PC-3 (cell line): ENCODE results near the gene ZNF281. TPM values are rescaled to one million over a fixed set of nuclear protein-coding genes. Genes with fewer than 3 reads are reported as not detected.

Experiments
- ATAC-seq: fragments of 200-7000 bp; cut with Tn5 transposase; 2 replicates; pipeline ENCODE4 v1.9.1; 2020; ENCODE audit warnings: mild to moderate bottlenecking, moderate library complexity
- BruUV-seq: library from RNA; stranded (reverse); fragments of 400-500 nt; replicated peaks from 2 replicates; lab custom pipeline; 2021; lab: Mats Ljungman, UMichigan
- CTCF ChIA-PET: fragments of 300-600 bp; sonication (Branson Sonifier 250); formaldehyde crosslinking; loops from one replicate; lab custom pipeline; 2022; ENCODE audit warnings: antibody characterized with exemption; lab: Charles Lee
- POLR2A ChIA-PET: fragments of 300-600 bp; sonication (Branson Sonifier 250); formaldehyde crosslinking; loops from one replicate; lab custom pipeline; 2022; ENCODE audit warnings: antibody characterized with exemption; ENCODE audit not compliant: unreplicated experiment; lab: Charles Lee
- DNase-seq: peaks from one replicate; pipeline ENCODE4 v3.0.0-alpha.2; 2015
- H2AFZ ChIP-seq: fragments of 300-600 bp; sonication (generic); 2 replicates; pipeline ENCODE4 v1.6.0; 2016; ENCODE audit warnings: antibody characterized with exemption, low read length
- H3F3A ChIP-seq: fragments of 300-600 bp; sonication (generic); one replicate; pipeline ENCODE4 v1.6.0; 2017; ENCODE audit warnings: antibody characterized with exemption, low read length, control low read depth, mild to moderate bottlenecking; ENCODE audit not compliant: unreplicated experiment
- H3K27ac ChIP-seq: fragments of 300-600 bp; sonication (generic); 2 replicates; pipeline ENCODE4 v1.5.1; 2016; ENCODE audit warnings: mild to moderate bottlenecking, low read length
- H3K27me3 ChIP-seq: fragments of 300-600 bp; sonication (generic); 2 replicates; pipeline ENCODE4 v1.6.1; 2016; ENCODE audit warnings: low read length, mixed read lengths
- H3K36me3 ChIP-seq: fragments of 300-600 bp; sonication (generic); 2 replicates; pipeline ENCODE4 v1.6.1; 2016; ENCODE audit warnings: low read depth, mixed run types, low read length, mixed read lengths
- H3K4me1 ChIP-seq: fragments of 300-600 bp; sonication (generic); 2 replicates; pipeline ENCODE4 v1.5.1; 2016; ENCODE audit warnings: low read length; ENCODE audit not compliant: insufficient read depth
- H3K4me2 ChIP-seq: fragments of 300-600 bp; sonication (generic); 2 replicates; pipeline ENCODE4 v1.6.0; 2016; ENCODE audit warnings: low read length
- H3K4me3 ChIP-seq: fragments of 300-600 bp; sonication (generic); 2 replicates; pipeline ENCODE4 v1.5.1; 2016; ENCODE audit warnings: mild to moderate bottlenecking, low read length, mixed read lengths
- H3K79me2 ChIP-seq: fragments of 300-600 bp; sonication (generic); 2 replicates; pipeline ENCODE4 v1.6.1; 2017; ENCODE audit warnings: low read length, mixed read lengths
- H3K9ac ChIP-seq: fragments of 300-600 bp; sonication (generic); 2 replicates; pipeline ENCODE4 v1.6.0; 2016; ENCODE audit warnings: mild to moderate bottlenecking, low read length
- H3K9me2 ChIP-seq: fragments of 300-600 bp; sonication (generic); replicated peaks from 2 replicates; pipeline ENCODE4 v1.6.1; 2016; ENCODE audit warnings: mixed run types, low read length, mixed read lengths
- H3K9me3 ChIP-seq: fragments of 300-600 bp; sonication (generic); 2 replicates; pipeline ENCODE4 v1.6.1; 2016; ENCODE audit warnings: low read length, mixed read lengths
- H4K20me1 ChIP-seq: fragments of 300-600 bp; sonication (generic); 2 replicates; pipeline ENCODE4 v1.6.1; 2016; ENCODE audit warnings: low read length, mixed read lengths
- EZH2 ChIP-seq: fragments of 300-600 bp; sonication (generic); IDR thresholded peaks from one replicate; pipeline ENCODE4 v1.6.1; 2017; ENCODE audit warnings: antibody characterized with exemption, mild to moderate bottlenecking, low read length; ENCODE audit not compliant: unreplicated experiment
- EZH2phosphoT487 ChIP-seq: fragments of 300-600 bp; sonication (generic); IDR thresholded peaks from 2 replicates; pipeline ENCODE4 v1.6.1; 2018; ENCODE audit warnings: mild to moderate bottlenecking, antibody characterized with exemption, low read length, borderline replicate concordance
- intact Hi-C: fragments of 100-400 bp; cut with micrococcal nuclease; formaldehyde crosslinking; loops from 2 replicates; pipeline ENCODE4 v1.9.0; 2023
- total RNA-seq: library from RNA; depleted of rRNA; stranded (reverse); fragments of >200 nt; gene quantifications from 2 replicates; pipeline ENCODE4 v1.2.3, GENCODE V29; 2014
- TF ChIP-seq, protein P1 (sequence below): fragments of 300-600 bp; sonication (generic); conservative IDR thresholded peaks from 2 replicates; pipeline ENCODE4 v1.5.1; 2017; ENCODE audit warnings: antibody characterized with exemption, low read depth, mild to moderate bottlenecking, low read length

Gene ZNF281
- total RNA-seq, 1 experiment from 2014 or later = 26.6 TPM

GRCh38 chr1:200373811-200374231 is 36.0 kb downstream of the ZNF281 start:
- no peaks in the 10 kb centered on the region for H4K20me1 ChIP-seq
- intact Hi-C loops = no loop called here
- no peaks in the 10 kb centered on the region for H3K27me3 ChIP-seq
- TF ChIP-seq EZH2phosphoT487 (no peak), EZH2 (no peak)
- TF ChIP-seq, protein P1, sequence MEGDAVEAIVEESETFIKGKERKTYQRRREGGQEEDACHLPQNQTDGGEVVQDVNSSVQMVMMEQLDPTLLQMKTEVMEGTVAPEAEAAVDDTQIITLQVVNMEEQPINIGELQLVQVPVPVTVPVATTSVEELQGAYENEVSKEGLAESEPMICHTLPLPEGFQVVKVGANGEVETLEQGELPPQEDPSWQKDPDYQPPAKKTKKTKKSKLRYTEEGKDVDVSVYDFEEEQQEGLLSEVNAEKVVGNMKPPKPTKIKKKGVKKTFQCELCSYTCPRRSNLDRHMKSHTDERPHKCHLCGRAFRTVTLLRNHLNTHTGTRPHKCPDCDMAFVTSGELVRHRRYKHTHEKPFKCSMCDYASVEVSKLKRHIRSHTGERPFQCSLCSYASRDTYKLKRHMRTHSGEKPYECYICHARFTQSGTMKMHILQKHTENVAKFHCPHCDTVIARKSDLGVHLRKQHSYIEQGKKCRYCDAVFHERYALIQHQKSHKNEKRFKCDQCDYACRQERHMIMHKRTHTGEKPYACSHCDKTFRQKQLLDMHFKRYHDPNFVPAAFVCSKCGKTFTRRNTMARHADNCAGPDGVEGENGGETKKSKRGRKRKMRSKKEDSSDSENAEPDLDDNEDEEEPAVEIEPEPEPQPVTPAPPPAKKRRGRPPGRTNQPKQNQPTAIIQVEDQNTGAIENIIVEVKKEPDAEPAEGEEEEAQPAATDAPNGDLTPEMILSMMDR = no peak
- no peak overlapping the region for H3K27ac ChIP-seq
- H3K4me2 ChIP-seq = no peak overlapping the region
- H3K9me2 ChIP-seq = no peaks in the 10 kb centered on the region
- no TSS peak for BruUV-seq
- peaks cover 8% of the 10 kb centered on the region for H3F3A ChIP-seq
- no peaks in the 10 kb centered on the region for H3K79me2 ChIP-seq
- H3K9ac ChIP-seq = no peak overlapping the region
- H3K36me3 ChIP-seq = no peaks in the 10 kb centered on the region
- no peaks in the 10 kb centered on the region for H3K9me3 ChIP-seq
- H2AFZ ChIP-seq = no peak overlapping the region
- CTCF ChIA-PET = no interaction called here
- no peak overlapping the region for H3K4me3 ChIP-seq
- POLR2A ChIA-PET = no interaction called here
- peaks cover 61% of the 10 kb centered on the region for H3K4me1 ChIP-seq
- DNase-seq (no peak), ATAC-seq (no peak)

DNA sequence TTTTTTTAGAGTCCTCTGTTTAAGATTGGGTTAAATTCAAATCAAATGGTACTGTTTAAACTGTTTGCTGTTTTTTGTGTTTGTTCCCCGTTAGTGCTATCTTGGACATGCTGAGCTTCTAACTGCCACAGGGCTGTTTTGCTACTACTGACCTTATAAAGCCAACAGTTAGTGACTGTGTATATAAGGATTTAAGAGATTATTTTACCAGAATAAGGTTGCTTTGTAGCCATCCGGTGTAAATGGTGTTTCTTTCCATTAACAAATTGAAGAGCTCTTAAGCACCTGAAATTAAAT is 37.0 kb downstream of the ZNF281 start:
- Histone ChIP-seq H3K9ac (no peak overlapping the region; the same call in 1 of the 2 replicates), H3K27ac (peak overlapping the region; percentile 72), H3K4me1 (peaks cover 60% of the 10 kb centered on the region), H3K27me3 (no peaks in the 10 kb centered on the region), H3F3A (peaks cover 8% of the 10 kb centered on the region), H3K36me3 (no peaks in the 10 kb centered on the region), H3K9me2 (no peaks in the 10 kb centered on the region), H3K9me3 (no peaks in the 10 kb centered on the region), H3K4me3 (no peak overlapping the region), H4K20me1 (no peaks in the 10 kb centered on the region), H3K4me2 (peak overlapping the region; percentile 73), H3K79me2 (no peaks in the 10 kb centered on the region), H2AFZ (no peak overlapping the region)
- no TSS peak for BruUV-seq
- ChIA-PET POLR2A (no interaction called here), CTCF (interaction anchor here (0.6 to 1.2 kb wide), 4 partner anchors 21 to 798 kb away, joined by 3 to 5 read pairs (median 4); no protein-coding TSS in a partner anchor)
- intact Hi-C loops = no loop called here
- TF ChIP-seq EZH2phosphoT487 = no peak
- TF ChIP-seq, protein P1 = no peak
- TF ChIP-seq EZH2 = no peak
- DNase-seq (no peak), ATAC-seq (peak; percentile 5; the same call in 1 of the 2 replicates)

DNA sequence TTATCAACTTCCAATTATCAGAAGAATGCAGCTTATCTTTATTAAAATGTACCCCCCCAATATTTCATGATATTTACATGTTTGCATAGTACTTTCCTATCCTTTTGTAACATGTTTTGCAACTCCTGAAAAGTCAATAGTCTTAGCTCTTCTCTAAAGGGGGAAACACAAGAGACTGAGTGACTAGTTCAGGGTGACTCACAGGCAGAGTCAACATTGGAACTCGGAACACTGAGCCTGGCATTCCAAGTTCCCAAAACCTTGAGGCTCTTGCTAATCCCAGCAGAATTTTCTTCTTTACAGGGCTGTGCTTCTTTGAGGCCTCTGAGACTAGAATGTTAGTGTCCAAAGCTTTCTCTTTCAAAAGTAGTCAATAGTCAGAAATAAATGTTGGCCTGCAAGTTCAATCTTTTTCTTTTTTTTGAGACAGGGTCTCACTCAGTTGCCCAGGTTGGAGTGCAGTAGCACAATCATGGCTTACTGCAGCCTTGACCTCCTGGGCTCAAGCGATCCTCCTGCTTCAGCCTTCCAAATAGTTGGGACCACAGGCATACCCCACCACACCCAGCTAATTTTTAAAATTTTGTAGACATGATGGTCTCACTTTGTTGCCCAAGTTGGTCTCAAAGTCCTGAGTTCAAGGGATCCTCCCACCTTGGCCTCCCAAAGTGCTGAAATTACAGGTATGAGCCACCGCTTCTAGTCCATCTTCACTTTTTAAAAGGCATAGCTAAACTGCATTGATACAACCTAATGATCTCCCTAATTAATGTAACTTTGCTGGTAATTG is 37.5 kb downstream of the ZNF281 start:
- H3K27ac ChIP-seq = peak overlapping the region; percentile 72
- ATAC-seq (peak; percentile 95), DNase-seq (peak; percentile 99)
- H3K9me3 ChIP-seq = no peaks in the 10 kb centered on the region
- H3F3A ChIP-seq = peaks cover 8% of the 10 kb centered on the region
- TF ChIP-seq, protein P1 = no peak
- no peaks in the 10 kb centered on the region for H3K9me2 ChIP-seq
- intact Hi-C loops = no loop called here
- H2AFZ ChIP-seq = no peak overlapping the region
- BruUV-seq = no TSS peak
- ChIA-PET POLR2A (interaction anchor here (0.6 to 0.7 kb wide), 2 partner anchors 12 to 15 kb away, joined by 3 to 4 read pairs; no protein-coding TSS in a partner anchor), CTCF (interaction anchor here (0.7 to 1.2 kb wide), 6 partner anchors 9 to 798 kb away, joined by 3 to 5 read pairs (median 4); no protein-coding TSS in a partner anchor)
- H3K4me1 ChIP-seq = peaks cover 60% of the 10 kb centered on the region
- peak overlapping the region; percentile 12 for H3K9ac ChIP-seq
- peak overlapping the region; percentile 31; the same call in 1 of the 2 replicates for H3K4me3 ChIP-seq
- no peaks in the 10 kb centered on the region for H3K27me3 ChIP-seq
- H3K36me3 ChIP-seq = no peaks in the 10 kb centered on the region
- H3K79me2 ChIP-seq = no peaks in the 10 kb centered on the region
- peak overlapping the region; percentile 73 for H3K4me2 ChIP-seq
- H4K20me1 ChIP-seq = no peaks in the 10 kb centered on the region
